ENCODE results near the gene ENTHD1.

ENTHD1 gene

GRCh38 chr22:39928536-39929520, 35.3 kb upstream of the ENTHD1 start:
- Histone ChIP-seq H3K9me3 (ENCODE audit: insufficient read depth, low read length) (no peaks in the 10 kb centered on the region), H3K9me2 (replicated peaks; ENCODE audit: insufficient read depth, low read length) (no peaks in the 10 kb centered on the region), H4K20me1 (ENCODE audit: low read depth, low read length) (no peaks in the 10 kb centered on the region), H3K27me3 (ENCODE audit: low read length) (no peaks in the 10 kb centered on the region), H3K4me2 (ENCODE audit: low read depth, low read length, poor library complexity, severe bottlenecking) (no peak overlapping the region), H3K27ac (ENCODE audit: low read depth, low read length) (no peak overlapping the region), H3K36me3 (ENCODE audit: low read length) (no peaks in the 10 kb centered on the region), H2AFZ (ENCODE audit: low read depth, low read length, severe bottlenecking) (no peak overlapping the region), H3K9ac (ENCODE audit: low read length) (no peak overlapping the region), H3K4me3 (ENCODE audit: insufficient read depth, low read length, poor library complexity, severe bottlenecking) (no peak overlapping the region), H3K79me2 (ENCODE audit: insufficient read depth, low read length) (no peaks in the 10 kb centered on the region), H3F3A (ENCODE audit: insufficient read depth) (no peaks in the 10 kb centered on the region)
- TF ChIP-seq CTCF (IDR thresholded peaks at IDR 0.05; ENCODE audit: insufficient read depth, low read length, poor library complexity, severe bottlenecking) = no peak
- TF ChIP-seq EZH2phosphoT487 (conservative IDR thresholded peaks at IDR 0.05; ENCODE audit: low read length) = no peak

GRCh38 chr22:39927544-39927943, 34.0 kb upstream of the ENTHD1 start:
- no peaks in the 10 kb centered on the region for H3K27me3 ChIP-seq (ENCODE audit: low read length)
- no peak for TF ChIP-seq CTCF (IDR thresholded peaks at IDR 0.05; ENCODE audit: insufficient read depth, low read length, poor library complexity, severe bottlenecking)
- TF ChIP-seq EZH2phosphoT487 (conservative IDR thresholded peaks at IDR 0.05; ENCODE audit: low read length) = no peak
- no peak overlapping the region for H2AFZ ChIP-seq (ENCODE audit: low read depth, low read length, severe bottlenecking)
- H3K9me3 ChIP-seq (ENCODE audit: insufficient read depth, low read length) = no peaks in the 10 kb centered on the region
- H3K4me3 ChIP-seq (ENCODE audit: insufficient read depth, low read length, poor library complexity, severe bottlenecking) = no peak overlapping the region
- H3K9me2 ChIP-seq (replicated peaks; ENCODE audit: insufficient read depth, low read length) = no peaks in the 10 kb centered on the region
- no peaks in the 10 kb centered on the region for H3K36me3 ChIP-seq (ENCODE audit: low read length)
- no peaks in the 10 kb centered on the region for H3F3A ChIP-seq (ENCODE audit: insufficient read depth)
- no peak overlapping the region for H3K4me2 ChIP-seq (ENCODE audit: low read depth, low read length, poor library complexity, severe bottlenecking)
- H4K20me1 ChIP-seq (ENCODE audit: low read depth, low read length) = no peaks in the 10 kb centered on the region
- H3K9ac ChIP-seq (ENCODE audit: low read length) = no peak overlapping the region
- H3K27ac ChIP-seq (ENCODE audit: low read depth, low read length) = no peak overlapping the region
- no peaks in the 10 kb centered on the region for H3K79me2 ChIP-seq (ENCODE audit: insufficient read depth, low read length)

- Histone ChIP-seq H3K36me3 (ENCODE audit: low read length) (no peaks in the 10 kb centered on the region), H3K4me2 (ENCODE audit: low read depth, low read length, poor library complexity, severe bottlenecking) (no peak overlapping the region), H4K20me1 (ENCODE audit: low read depth, low read length) (no peaks in the 10 kb centered on the region), H3K4me3 (ENCODE audit: insufficient read depth, low read length, poor library complexity, severe bottlenecking) (no peak overlapping the region), H3K9me2 (replicated peaks; ENCODE audit: insufficient read depth, low read length) (no peaks in the 10 kb centered on the region), H2AFZ (ENCODE audit: low read depth, low read length, severe bottlenecking) (no peak overlapping the region), H3K9me3 (ENCODE audit: insufficient read depth, low read length) (no peaks in the 10 kb centered on the region), H3K27ac (ENCODE audit: low read depth, low read length) (no peak overlapping the region), H3K79me2 (ENCODE audit: insufficient read depth, low read length) (no peaks in the 10 kb centered on the region), H3K27me3 (ENCODE audit: low read length) (no peaks in the 10 kb centered on the region), H3F3A (ENCODE audit: insufficient read depth) (no peaks in the 10 kb centered on the region), H3K9ac (ENCODE audit: low read length) (no peak overlapping the region)
- no peak for TF ChIP-seq EZH2phosphoT487 (conservative IDR thresholded peaks at IDR 0.05; ENCODE audit: low read length)
Observed at GRCh38 chr22:39926753-39927152, 33.2 kb upstream of the ENTHD1 start.

Data from SU-DHL-6 (cell line).